Measurements from ENCODE around the gene CHSY1.
A peak's percentile ranks its signal among the peaks of the same experiment; 100 is the strongest.

Gene CHSY1

GRCh38 chr15:101255615-101256241 lies 3.9 kb upstream of the CHSY1 start:
- no peak overlapping the region for H3K4me3 Mint-ChIP-seq
- H3K9me3 Mint-ChIP-seq = no peaks in the 10 kb centered on the region
- H3K27me3 Mint-ChIP-seq = peaks cover 9% of the 10 kb centered on the region
- DNase-seq (no peak), ATAC-seq (no peak)
- peaks cover 39% of the 10 kb centered on the region for H3K4me1 Mint-ChIP-seq
- no peak overlapping the region for H3K27ac Mint-ChIP-seq

GRCh38 chr15:101255051-101255395 lies 3.2 kb upstream of the CHSY1 start:
- Mint-ChIP-seq H3K9me3 (no peaks in the 10 kb centered on the region), H3K27me3 (peaks cover 9% of the 10 kb centered on the region), H3K4me1 (peaks cover 44% of the 10 kb centered on the region), H3K4me3 (no peak overlapping the region), H3K27ac (no peak overlapping the region)
- ATAC-seq (no peak), DNase-seq (no peak)

- no peak for DNase-seq
- peaks cover 9% of the 10 kb centered on the region for H3K27me3 Mint-ChIP-seq
- no peak for ATAC-seq
- no peak overlapping the region for H3K4me3 Mint-ChIP-seq
- no peaks in the 10 kb centered on the region for H3K9me3 Mint-ChIP-seq
- peaks cover 50% of the 10 kb centered on the region for H3K4me1 Mint-ChIP-seq
- no peak overlapping the region for H3K27ac Mint-ChIP-seq
Observed at GRCh38 chr15:101254157-101255050, 2.6 kb upstream of the CHSY1 start.

- H3K27me3 Mint-ChIP-seq = no peaks in the 10 kb centered on the region
- DNase-seq (no peak), ATAC-seq (peak; percentile 26)
- peak overlapping the region; percentile 81 to 94 for H3K27ac Mint-ChIP-seq
- H3K4me3 Mint-ChIP-seq = peak overlapping the region; percentile 89 to 90
- peaks cover 62% of the 10 kb centered on the region for H3K4me1 Mint-ChIP-seq
- no peaks in the 10 kb centered on the region for H3K9me3 Mint-ChIP-seq
Observed at GRCh38 chr15:101252836-101253235, 988 bp upstream of the CHSY1 start.

- no peaks in the 10 kb centered on the region for H3K27me3 Mint-ChIP-seq
- H3K9me3 Mint-ChIP-seq = no peaks in the 10 kb centered on the region
- peak in 1 of 2 donors; percentile 21 for DNase-seq
- peak; percentile 60 for ATAC-seq
- peak overlapping the region; percentile 93 to 96 for H3K27ac Mint-ChIP-seq
- H3K4me1 Mint-ChIP-seq = peaks cover 77% of the 10 kb centered on the region
- peak overlapping the region; percentile 87 for H3K4me3 Mint-ChIP-seq
Observed at GRCh38 chr15:101250873-101251829, 697 bp downstream of the CHSY1 start.

GRCh38 chr15:101250341-101250831 lies 1.5 kb downstream of the CHSY1 start:
- DNase-seq (no peak), ATAC-seq (no peak)
- H3K4me1 Mint-ChIP-seq = peaks cover 77% of the 10 kb centered on the region
- H3K4me3 Mint-ChIP-seq = peak overlapping the region; percentile 77 to 87
- no peaks in the 10 kb centered on the region for H3K27me3 Mint-ChIP-seq
- H3K27ac Mint-ChIP-seq = peak overlapping the region; percentile 88 to 96
- H3K9me3 Mint-ChIP-seq = no peaks in the 10 kb centered on the region

GRCh38 chr15:101248274-101248673 lies 3.6 kb downstream of the CHSY1 start:
- Mint-ChIP-seq H3K27me3 (no peaks in the 10 kb centered on the region), H3K4me1 (peaks cover 81% of the 10 kb centered on the region), H3K27ac (no peak overlapping the region), H3K9me3 (no peaks in the 10 kb centered on the region), H3K4me3 (peak overlapping the region; percentile 71 to 76)
- ATAC-seq (no peak), DNase-seq (no peak)

- DNase-seq (no peak), ATAC-seq (peak; percentile 39)
- Mint-ChIP-seq H3K4me3 (peak overlapping the region; percentile 30 to 76), H3K9me3 (no peaks in the 10 kb centered on the region), H3K4me1 (peaks cover 85% of the 10 kb centered on the region), H3K27ac (peak overlapping the region in 1 of 2 donors; percentile 80), H3K27me3 (no peaks in the 10 kb centered on the region)
Observed at GRCh38 chr15:101246824-101247745, 4.8 kb downstream of the CHSY1 start.

GRCh38 chr15:101246391-101246790 lies 5.5 kb downstream of the CHSY1 start:
- Mint-ChIP-seq H3K27me3 (no peaks in the 10 kb centered on the region), H3K4me1 (peaks cover 89% of the 10 kb centered on the region), H3K9me3 (no peaks in the 10 kb centered on the region), H3K4me3 (peak overlapping the region; percentile 30 to 76), H3K27ac (peak overlapping the region in 1 of 2 donors; percentile 80)
- no peak for ATAC-seq
- no peak for DNase-seq

- peak overlapping the region; percentile 76 for H3K4me3 Mint-ChIP-seq
- peaks cover 87% of the 10 kb centered on the region for H3K4me1 Mint-ChIP-seq
- DNase-seq (no peak), ATAC-seq (no peak)
- no peaks in the 10 kb centered on the region for H3K9me3 Mint-ChIP-seq
- no peaks in the 10 kb centered on the region for H3K27me3 Mint-ChIP-seq
- peak overlapping the region in 1 of 2 donors; percentile 42 for H3K27ac Mint-ChIP-seq
Observed at GRCh38 chr15:101244889-101245668, 6.8 kb downstream of the CHSY1 start.

- H3K4me3 Mint-ChIP-seq = peak overlapping the region; percentile 76
- no peaks in the 10 kb centered on the region for H3K27me3 Mint-ChIP-seq
- H3K9me3 Mint-ChIP-seq = no peaks in the 10 kb centered on the region
- DNase-seq (no peak), ATAC-seq (no peak)
- peaks cover 87% of the 10 kb centered on the region for H3K4me1 Mint-ChIP-seq
- peak overlapping the region in 1 of 2 donors; percentile 81 for H3K27ac Mint-ChIP-seq
Observed at GRCh38 chr15:101244036-101244781, 7.6 kb downstream of the CHSY1 start.

GRCh38 chr15:101243420-101243819 lies 8.4 kb downstream of the CHSY1 start:
- ATAC-seq (no peak), DNase-seq (no peak)
- H3K27me3 Mint-ChIP-seq = no peaks in the 10 kb centered on the region
- no peaks in the 10 kb centered on the region for H3K9me3 Mint-ChIP-seq
- H3K4me1 Mint-ChIP-seq = peaks cover 87% of the 10 kb centered on the region
- H3K4me3 Mint-ChIP-seq = peak overlapping the region; percentile 76
- H3K27ac Mint-ChIP-seq = no peak overlapping the region

- Mint-ChIP-seq H3K4me3 (peak overlapping the region; percentile 76 to 84), H3K27me3 (no peaks in the 10 kb centered on the region), H3K9me3 (no peaks in the 10 kb centered on the region), H3K27ac (peak overlapping the region; percentile 88 to 91), H3K4me1 (peaks cover 84% of the 10 kb centered on the region)
- ATAC-seq (no peak), DNase-seq (no peak)
Observed at GRCh38 chr15:101242999-101243336, 8.9 kb downstream of the CHSY1 start.
